ENCODE data around the gene DTD2. TPM values are rescaled to one million over a fixed set of nuclear protein-coding genes. Genes with fewer than 3 reads are reported as not detected.

DTD2 gene
- total and polyA plus RNA-seq, 9 of the 15 experiments (the other 6 are each of a cell fraction or from before 2014, with no cell fraction given), result 3.8 to 24.1 (median 15.2) TPM

DNA sequence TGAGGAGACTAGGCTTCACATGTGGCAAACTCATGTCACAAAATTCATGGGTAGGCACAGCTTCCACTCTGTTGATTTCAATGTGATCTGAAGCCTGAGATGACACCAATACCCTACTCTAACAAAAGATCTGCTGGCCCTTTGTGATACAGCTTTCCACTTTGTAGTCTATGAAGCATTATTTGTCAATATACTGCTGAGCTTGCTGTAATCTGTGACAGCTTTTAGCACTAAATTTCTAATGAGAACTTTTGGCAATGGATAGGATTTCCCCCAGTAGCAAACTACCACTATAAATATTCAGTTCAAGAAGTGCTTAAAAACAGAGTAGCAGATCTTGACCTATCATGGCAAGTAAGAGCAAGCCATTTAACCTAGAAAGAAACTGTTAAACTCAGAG lies 31.4 kb downstream of the DTD2 start:
- CTCF ChIA-PET (ENCODE audit: low intra/inter-chr PET ratio), result no interaction called here
- TF ChIP-seq C11orf30 (IDR thresholded peaks at IDR 0.05; ENCODE audit: low read depth) (peak; percentile 42; the same call in 1 of the 2 replicates), ZNF316 (IDR thresholded peaks at IDR 0.05) (peak; percentile 59; the same call in 1 of the 2 replicates), MAFG (tag; conservative IDR thresholded peaks at IDR 0.05) (0 out of 2 replicates have a peak, but pooled peaks have one; percentile 16)
- TF ChIP-seq, protein P1, sequence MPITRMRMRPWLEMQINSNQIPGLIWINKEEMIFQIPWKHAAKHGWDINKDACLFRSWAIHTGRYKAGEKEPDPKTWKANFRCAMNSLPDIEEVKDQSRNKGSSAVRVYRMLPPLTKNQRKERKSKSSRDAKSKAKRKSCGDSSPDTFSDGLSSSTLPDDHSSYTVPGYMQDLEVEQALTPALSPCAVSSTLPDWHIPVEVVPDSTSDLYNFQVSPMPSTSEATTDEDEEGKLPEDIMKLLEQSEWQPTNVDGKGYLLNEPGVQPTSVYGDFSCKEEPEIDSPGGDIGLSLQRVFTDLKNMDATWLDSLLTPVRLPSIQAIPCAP (CRISPR knock-in tag; IDR thresholded peaks at IDR 0.05; ENCODE audit: borderline replicate concordance), result no peak
- no peak for ATAC-seq
- POLR2A ChIA-PET, result no interaction called here
- BruUV-seq (replicated peaks), result no TSS peak
- Histone ChIP-seq H3K27me3 (ENCODE audit: control insufficient read depth in 2 of 2, insufficient read depth in 2 of 2, low read length in 2 of 2) (no peaks in the 10 kb centered on the region), H3K27ac (ENCODE audit: extremely low read depth, low read depth, low read length) (no peak overlapping the region), H2AFZ (ENCODE audit: low read depth, low read length) (no peak overlapping the region), H3K4me1 (replicated peaks in 1 of 2; ENCODE audit: control insufficient read depth in 2 of 2, insufficient read depth in 2 of 2, low read length in 2 of 2) (peaks cover 0 to 8% of the 10 kb centered on the region in 2 experiments; a peak in 2 of 5 replicates), H4K20me1 (replicated peaks; ENCODE audit: control insufficient read depth, insufficient read depth, low read length) (no peaks in the 10 kb centered on the region), H3K9me3 (replicated peaks; ENCODE audit: control insufficient read depth, insufficient read depth, low read depth, low read length) (no peaks in the 10 kb centered on the region), H3K36me3 (ENCODE audit: control insufficient read depth, insufficient read depth, low read length) (no peaks in the 10 kb centered on the region), H3K4me2 (ENCODE audit: insufficient read depth, low read length) (no peak overlapping the region), H3K79me2 (ENCODE audit: control insufficient read depth, insufficient read depth, low read length) (no peaks in the 10 kb centered on the region), H3K9ac (ENCODE audit: insufficient read depth in 1 of 2, low read depth in 2 of 2, low read length in 2 of 2) (no peak overlapping the region), H3K9me1 (ENCODE audit: control insufficient read depth, insufficient read depth, low read length) (no peaks in the 10 kb centered on the region), H3K4me3 (no peak overlapping the region)
- intact Hi-C loops (cut with micrococcal nuclease) (no loop called here), in situ Hi-C loops (cut with MboI) (no loop called here)
- DNase-seq (ENCODE audit: extremely low read depth in 1 of 4, low spot score in 3 of 4), result no peak
- no peak for FAIRE-seq

DNA sequence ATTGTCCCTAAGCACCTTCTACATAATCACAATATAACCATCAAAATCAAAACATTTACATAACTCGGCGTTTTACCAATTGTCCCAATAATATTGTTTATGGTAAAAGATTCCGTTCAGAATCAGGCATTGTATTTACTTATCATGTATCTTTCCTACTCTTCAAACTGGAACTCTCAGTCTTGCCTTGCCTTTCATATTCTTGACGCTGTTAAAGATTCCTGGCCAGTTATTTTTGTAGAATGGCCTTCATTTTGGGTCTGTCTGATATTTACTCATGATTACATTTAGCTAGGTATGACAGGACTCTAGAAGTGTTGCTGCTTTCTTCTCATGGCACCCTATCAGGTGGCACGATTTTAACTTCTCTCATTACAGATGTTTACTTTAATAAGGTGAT lies 36.1 kb downstream of the DTD2 start:
- Histone ChIP-seq H3K27me3 (ENCODE audit: control insufficient read depth in 2 of 2, insufficient read depth in 2 of 2, low read length in 2 of 2) (no peaks in the 10 kb centered on the region), H3K4me2 (ENCODE audit: insufficient read depth, low read length) (peak overlapping the region; percentile 93), H3K4me3 (peak overlapping the region; percentile 98), H3K9me3 (replicated peaks; ENCODE audit: control insufficient read depth, insufficient read depth, low read depth, low read length) (no peaks in the 10 kb centered on the region), H4K20me1 (replicated peaks; ENCODE audit: control insufficient read depth, insufficient read depth, low read length) (no peaks in the 10 kb centered on the region), H3K4me1 (replicated peaks in 1 of 2; ENCODE audit: control insufficient read depth in 2 of 2, insufficient read depth in 2 of 2, low read length in 2 of 2) (peaks cover 6 to 8% of the 10 kb centered on the region in 2 experiments; a peak in 3 of 5 replicates), H3K27ac (ENCODE audit: extremely low read depth, low read depth, low read length) (peak overlapping the region; percentile 99), H3K79me2 (ENCODE audit: control insufficient read depth, insufficient read depth, low read length) (peaks cover 30% of the 10 kb centered on the region), H3K36me3 (ENCODE audit: control insufficient read depth, insufficient read depth, low read length) (peaks cover 2% of the 10 kb centered on the region; the same call in 1 of the 3 replicates), H3K9me1 (ENCODE audit: control insufficient read depth, insufficient read depth, low read length) (no peaks in the 10 kb centered on the region), H2AFZ (ENCODE audit: low read depth, low read length) (peak overlapping the region; percentile 78), H3K9ac (ENCODE audit: insufficient read depth in 1 of 2, low read depth in 2 of 2, low read length in 2 of 2) (peak overlapping the region in 1 of 2 experiments; percentile 96; a peak in 2 of 4 replicates)
- in situ Hi-C loops (cut with MboI) (no loop called here), intact Hi-C loops (cut with micrococcal nuclease) (no loop called here)
- ATAC-seq (no peak), DNase-seq (ENCODE audit: extremely low read depth in 1 of 4, low spot score in 3 of 4) (no peak), FAIRE-seq (no peak)
- ChIA-PET POLR2A (interaction anchor here (0.9 to 2.3 kb wide), 4 partner anchors 10 to 180 kb away, joined by 3 to 7 read pairs (median 4); no protein-coding TSS in a partner anchor), CTCF (ENCODE audit: low intra/inter-chr PET ratio) (interaction anchor here (0.6 kb wide), 1 partner anchor 15 kb away, joined by 3 read pairs; no protein-coding TSS in a partner anchor)
- 7% methylated on average over 5 of the region's 5 CpGs for WGBS (ENCODE audit: insufficient coverage, low coverage, missing lambda C conversion rate)
- no TSS peak for BruUV-seq (replicated peaks)
- TF ChIP-seq C11orf30 (IDR thresholded peaks at IDR 0.05; ENCODE audit: low read depth) (no peak), HCFC1 (IDR thresholded peaks at IDR 0.05; ENCODE audit: low read depth, low read length) (no peak), SMAD1 (IDR thresholded peaks at IDR 0.05; ENCODE audit: low read depth, low read length, partially characterized antibody) (peak; percentile 5)
